ENCODE data around the gene PIGR.

Gene PIGR

DNA sequence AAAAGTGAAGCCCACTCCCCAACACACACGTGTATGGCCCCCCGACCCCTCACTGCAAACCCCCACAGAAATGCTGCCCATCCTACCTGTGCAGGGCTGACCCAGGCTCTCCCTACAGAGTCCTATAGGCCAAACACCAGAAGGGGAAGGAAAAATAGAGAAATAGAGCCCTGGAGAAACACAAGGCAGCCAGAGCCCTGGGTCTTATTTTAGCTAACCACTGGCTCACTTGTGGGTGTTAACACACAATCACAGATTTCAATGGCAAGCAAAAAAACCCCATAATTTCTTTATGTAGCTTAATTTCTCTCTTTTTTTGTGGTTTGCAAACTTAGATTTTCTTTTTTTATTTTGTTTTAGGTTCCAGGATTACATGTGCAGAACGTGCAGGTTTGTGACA lies 989 bp upstream of the PIGR start:
- H3K36me3 ChIP-seq (ENCODE audit: control insufficient read depth, insufficient read depth, low read length, severe bottlenecking) = no peaks in the 10 kb centered on the region
- H3K4me3 ChIP-seq (ENCODE audit: low read length) = no peak overlapping the region
- peaks cover 64% of the 10 kb centered on the region for H3K27me3 ChIP-seq (replicated peaks; ENCODE audit: control insufficient read depth, insufficient read depth, low read length)
- no peak overlapping the region for H3K9ac ChIP-seq (ENCODE audit: low read length)
- no peak for DNase-seq (ENCODE audit: low read depth)
- H3K4me1 ChIP-seq (ENCODE audit: control insufficient read depth, insufficient read depth, low read length) = no peaks in the 10 kb centered on the region
- H3K9me3 ChIP-seq (ENCODE audit: control insufficient read depth, low read length) = peaks cover 9% of the 10 kb centered on the region

GRCh38 chr1:206945779-206946178 lies 487 bp downstream of the PIGR start:
- H3K9me3 ChIP-seq (ENCODE audit: control insufficient read depth, low read length) = peaks cover 9% of the 10 kb centered on the region
- peaks cover 69% of the 10 kb centered on the region for H3K27me3 ChIP-seq (replicated peaks; ENCODE audit: control insufficient read depth, insufficient read depth, low read length)
- H3K4me1 ChIP-seq (ENCODE audit: control insufficient read depth, insufficient read depth, low read length) = no peaks in the 10 kb centered on the region
- H3K36me3 ChIP-seq (ENCODE audit: control insufficient read depth, insufficient read depth, low read length, severe bottlenecking) = no peaks in the 10 kb centered on the region
- no peak for DNase-seq (ENCODE audit: low read depth)
- H3K9ac ChIP-seq (ENCODE audit: low read length) = no peak overlapping the region
- H3K4me3 ChIP-seq (ENCODE audit: low read length) = no peak overlapping the region

GRCh38 chr1:206944703-206945102 lies 1.6 kb downstream of the PIGR start:
- no peak for DNase-seq (ENCODE audit: low read depth)
- no peak overlapping the region for H3K4me3 ChIP-seq (ENCODE audit: low read length)
- H3K36me3 ChIP-seq (ENCODE audit: control insufficient read depth, insufficient read depth, low read length, severe bottlenecking) = no peaks in the 10 kb centered on the region
- peaks cover 74% of the 10 kb centered on the region for H3K27me3 ChIP-seq (replicated peaks; ENCODE audit: control insufficient read depth, insufficient read depth, low read length)
- no peak overlapping the region for H3K9ac ChIP-seq (ENCODE audit: low read length)
- no peaks in the 10 kb centered on the region for H3K4me1 ChIP-seq (ENCODE audit: control insufficient read depth, insufficient read depth, low read length)
- peaks cover 5% of the 10 kb centered on the region for H3K9me3 ChIP-seq (ENCODE audit: control insufficient read depth, low read length)

GRCh38 chr1:206941766-206942418 lies 4.4 kb downstream of the PIGR start:
- no peaks in the 10 kb centered on the region for H3K9me3 ChIP-seq (ENCODE audit: control insufficient read depth, low read length)
- no peaks in the 10 kb centered on the region for H3K36me3 ChIP-seq (ENCODE audit: control insufficient read depth, insufficient read depth, low read length, severe bottlenecking)
- DNase-seq (ENCODE audit: low read depth) = no peak
- H3K27me3 ChIP-seq (replicated peaks; ENCODE audit: control insufficient read depth, insufficient read depth, low read length) = peaks cover 69% of the 10 kb centered on the region
- no peak overlapping the region for H3K4me3 ChIP-seq (ENCODE audit: low read length)
- no peak overlapping the region for H3K9ac ChIP-seq (ENCODE audit: low read length)
- H3K4me1 ChIP-seq (ENCODE audit: control insufficient read depth, insufficient read depth, low read length) = no peaks in the 10 kb centered on the region

DNA sequence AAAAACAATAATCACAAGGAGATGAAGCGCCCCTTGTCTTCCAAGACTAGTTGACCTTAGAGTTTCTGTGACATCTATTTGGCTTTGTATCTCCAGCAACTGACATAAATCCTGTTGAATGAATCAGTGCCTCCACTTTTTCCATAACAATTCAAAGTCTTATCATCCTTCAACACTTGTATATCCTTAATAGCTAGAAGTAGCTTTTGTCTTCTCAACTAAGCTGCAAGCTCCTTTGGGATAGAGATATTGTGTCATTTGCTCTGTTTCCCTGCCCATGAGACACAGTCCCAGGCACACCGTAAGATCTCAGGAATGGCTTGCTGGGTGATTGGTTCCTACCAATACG lies 5.7 kb downstream of the PIGR start:
- Histone ChIP-seq H3K4me3 (ENCODE audit: low read length) (no peak overlapping the region), H3K27me3 (replicated peaks; ENCODE audit: control insufficient read depth, insufficient read depth, low read length) (peaks cover 66% of the 10 kb centered on the region), H3K4me1 (ENCODE audit: control insufficient read depth, insufficient read depth, low read length) (no peaks in the 10 kb centered on the region), H3K36me3 (ENCODE audit: control insufficient read depth, insufficient read depth, low read length, severe bottlenecking) (no peaks in the 10 kb centered on the region), H3K9me3 (ENCODE audit: control insufficient read depth, low read length) (no peaks in the 10 kb centered on the region), H3K9ac (ENCODE audit: low read length) (no peak overlapping the region)
- DNase-seq (ENCODE audit: low read depth) = no peak

- Histone ChIP-seq H3K4me1 (ENCODE audit: control insufficient read depth, insufficient read depth, low read length) (no peaks in the 10 kb centered on the region), H3K36me3 (ENCODE audit: control insufficient read depth, insufficient read depth, low read length, severe bottlenecking) (no peaks in the 10 kb centered on the region), H3K27me3 (replicated peaks; ENCODE audit: control insufficient read depth, insufficient read depth, low read length) (peaks cover 66% of the 10 kb centered on the region), H3K9me3 (ENCODE audit: control insufficient read depth, low read length) (no peaks in the 10 kb centered on the region), H3K4me3 (ENCODE audit: low read length) (no peak overlapping the region), H3K9ac (ENCODE audit: low read length) (no peak overlapping the region)
- DNase-seq (ENCODE audit: low read depth) = no peak
Measured at GRCh38 chr1:206939841-206940587, 6.3 kb downstream of the PIGR start.

DNA sequence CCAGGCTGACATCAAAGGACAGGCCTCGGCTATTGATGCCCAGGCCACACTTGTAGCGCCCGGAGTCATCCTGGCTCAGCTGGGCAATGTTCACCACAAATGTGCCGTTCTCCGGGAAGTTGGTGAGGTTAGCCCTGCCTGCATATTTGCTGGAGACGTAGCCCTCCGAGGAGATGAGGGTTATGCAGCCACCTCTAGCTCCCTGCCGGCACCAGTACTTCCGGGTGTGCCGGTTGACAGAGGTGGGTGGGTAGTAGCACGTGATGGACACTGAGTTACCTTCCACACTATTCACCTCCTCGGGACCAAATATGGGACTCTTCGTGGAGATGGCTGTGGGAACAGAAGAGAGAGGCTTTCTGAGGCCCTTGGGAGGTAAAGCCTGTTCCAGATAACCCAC lies 7.1 kb downstream of the PIGR start:
- Histone ChIP-seq H3K27me3 (replicated peaks; ENCODE audit: control insufficient read depth, insufficient read depth, low read length) (peaks cover 63% of the 10 kb centered on the region), H3K4me3 (ENCODE audit: low read length) (no peak overlapping the region), H3K9me3 (ENCODE audit: control insufficient read depth, low read length) (no peaks in the 10 kb centered on the region)

GRCh38 chr1:206937425-206937824 lies 8.8 kb downstream of the PIGR start:
- Histone ChIP-seq H3K9me3 (ENCODE audit: control insufficient read depth, low read length) (no peaks in the 10 kb centered on the region), H3K36me3 (ENCODE audit: control insufficient read depth, insufficient read depth, low read length, severe bottlenecking) (no peaks in the 10 kb centered on the region), H3K9ac (ENCODE audit: low read length) (no peak overlapping the region), H3K27me3 (replicated peaks; ENCODE audit: control insufficient read depth, insufficient read depth, low read length) (peaks cover 47% of the 10 kb centered on the region), H3K4me1 (ENCODE audit: control insufficient read depth, insufficient read depth, low read length) (no peaks in the 10 kb centered on the region), H3K4me3 (ENCODE audit: low read length) (no peak overlapping the region)
- DNase-seq (ENCODE audit: low read depth) = no peak

More for the DNA sequence above, 7.1 kb downstream of the PIGR start:
- no peaks in the 10 kb centered on the region for H3K36me3 ChIP-seq (ENCODE audit: control insufficient read depth, insufficient read depth, low read length, severe bottlenecking)
- H3K4me1 ChIP-seq (ENCODE audit: control insufficient read depth, insufficient read depth, low read length) = no peaks in the 10 kb centered on the region
- no peak overlapping the region for H3K9ac ChIP-seq (ENCODE audit: low read length)
- DNase-seq (ENCODE audit: low read depth) = no peak

DNA sequence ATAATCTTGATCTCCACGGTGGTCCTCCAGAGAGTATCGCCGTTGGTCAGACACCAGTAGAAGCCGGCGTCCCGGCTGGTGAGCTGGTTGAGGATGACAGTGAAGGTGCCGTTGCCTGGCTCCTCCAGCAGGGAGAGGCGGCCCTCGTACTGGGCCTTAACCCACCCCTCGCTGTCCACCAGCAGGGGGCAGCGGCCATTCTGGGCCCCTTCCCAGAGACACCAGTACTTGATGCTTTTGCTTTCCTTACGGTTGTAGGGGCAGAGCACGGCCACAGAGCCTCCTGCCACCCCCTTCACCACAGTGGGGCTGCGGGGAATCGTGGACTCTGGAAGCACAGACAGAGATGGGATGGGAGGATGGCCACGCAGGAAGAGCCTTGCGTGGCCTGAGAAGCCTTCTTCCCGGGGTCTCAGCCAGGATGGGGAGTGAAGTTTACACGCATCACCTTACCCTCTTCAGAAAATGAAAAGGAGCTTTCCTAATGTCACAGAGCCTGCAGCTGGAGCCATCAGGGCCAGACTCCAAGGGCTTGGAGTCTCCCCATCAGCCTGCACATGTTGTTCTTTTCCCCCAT lies 10.7 kb downstream of the PIGR start:
- no peaks in the 10 kb centered on the region for H3K4me1 ChIP-seq (ENCODE audit: control insufficient read depth, insufficient read depth, low read length)
- H3K9ac ChIP-seq (ENCODE audit: low read length) = no peak overlapping the region
- H3K4me3 ChIP-seq (ENCODE audit: low read length) = no peak overlapping the region
- no peaks in the 10 kb centered on the region for H3K9me3 ChIP-seq (ENCODE audit: control insufficient read depth, low read length)
- DNase-seq (ENCODE audit: low read depth) = no peak
- peaks cover 48% of the 10 kb centered on the region for H3K27me3 ChIP-seq (replicated peaks; ENCODE audit: control insufficient read depth, insufficient read depth, low read length)
- no peaks in the 10 kb centered on the region for H3K36me3 ChIP-seq (ENCODE audit: control insufficient read depth, insufficient read depth, low read length, severe bottlenecking)

DNA sequence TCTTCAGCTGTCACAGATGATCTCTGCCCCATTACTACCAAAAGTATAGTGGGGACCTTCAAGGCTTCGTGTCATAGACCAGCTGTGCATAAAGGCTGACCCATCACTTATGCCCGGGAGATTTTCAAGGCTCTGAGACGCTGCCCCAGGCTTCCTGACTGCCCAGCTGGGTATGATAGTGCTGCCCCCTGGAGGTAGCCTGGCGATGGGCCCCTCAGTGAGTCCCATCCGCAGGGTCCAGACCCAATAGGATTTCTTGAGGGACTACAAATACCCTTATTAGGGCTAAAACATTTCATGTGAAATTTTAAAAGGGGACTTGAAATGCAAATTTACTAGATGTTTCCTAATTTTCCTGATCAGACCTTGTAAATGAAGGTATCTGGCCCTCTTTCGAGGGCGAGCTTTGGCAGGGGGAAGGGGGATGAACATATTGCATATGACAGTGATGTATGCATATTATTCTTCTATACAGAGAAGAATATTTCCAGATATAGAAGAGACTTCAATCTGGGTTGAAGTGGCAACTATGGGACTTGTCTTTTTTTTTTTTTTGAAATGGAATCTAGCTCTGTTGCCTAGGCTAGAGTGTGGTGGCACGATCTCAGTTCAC lies 12.8 kb downstream of the PIGR start:
- H3K9me3 ChIP-seq (ENCODE audit: control insufficient read depth, low read length) = no peaks in the 10 kb centered on the region
- no peak for DNase-seq (ENCODE audit: low read depth)
- H3K4me1 ChIP-seq (ENCODE audit: control insufficient read depth, insufficient read depth, low read length) = no peaks in the 10 kb centered on the region
- H3K4me3 ChIP-seq (ENCODE audit: low read length) = no peak overlapping the region
- H3K9ac ChIP-seq (ENCODE audit: low read length) = no peak overlapping the region
- no peaks in the 10 kb centered on the region for H3K36me3 ChIP-seq (ENCODE audit: control insufficient read depth, insufficient read depth, low read length, severe bottlenecking)
- H3K27me3 ChIP-seq (replicated peaks; ENCODE audit: control insufficient read depth, insufficient read depth, low read length) = peaks cover 43% of the 10 kb centered on the region

GRCh38 chr1:206932177-206932576 lies 14.1 kb downstream of the PIGR start:
- Histone ChIP-seq H3K36me3 (ENCODE audit: control insufficient read depth, insufficient read depth, low read length, severe bottlenecking) (no peaks in the 10 kb centered on the region), H3K4me3 (ENCODE audit: low read length) (no peak overlapping the region), H3K9me3 (ENCODE audit: control insufficient read depth, low read length) (no peaks in the 10 kb centered on the region), H3K9ac (ENCODE audit: low read length) (no peak overlapping the region), H3K27me3 (replicated peaks; ENCODE audit: control insufficient read depth, insufficient read depth, low read length) (peaks cover 34% of the 10 kb centered on the region), H3K4me1 (ENCODE audit: control insufficient read depth, insufficient read depth, low read length) (no peaks in the 10 kb centered on the region)
- no peak for DNase-seq (ENCODE audit: low read depth)

Data from adipocyte (in vitro differentiated cells).